ENCODE data around the gene NEURL1.

Gene NEURL1

DNA sequence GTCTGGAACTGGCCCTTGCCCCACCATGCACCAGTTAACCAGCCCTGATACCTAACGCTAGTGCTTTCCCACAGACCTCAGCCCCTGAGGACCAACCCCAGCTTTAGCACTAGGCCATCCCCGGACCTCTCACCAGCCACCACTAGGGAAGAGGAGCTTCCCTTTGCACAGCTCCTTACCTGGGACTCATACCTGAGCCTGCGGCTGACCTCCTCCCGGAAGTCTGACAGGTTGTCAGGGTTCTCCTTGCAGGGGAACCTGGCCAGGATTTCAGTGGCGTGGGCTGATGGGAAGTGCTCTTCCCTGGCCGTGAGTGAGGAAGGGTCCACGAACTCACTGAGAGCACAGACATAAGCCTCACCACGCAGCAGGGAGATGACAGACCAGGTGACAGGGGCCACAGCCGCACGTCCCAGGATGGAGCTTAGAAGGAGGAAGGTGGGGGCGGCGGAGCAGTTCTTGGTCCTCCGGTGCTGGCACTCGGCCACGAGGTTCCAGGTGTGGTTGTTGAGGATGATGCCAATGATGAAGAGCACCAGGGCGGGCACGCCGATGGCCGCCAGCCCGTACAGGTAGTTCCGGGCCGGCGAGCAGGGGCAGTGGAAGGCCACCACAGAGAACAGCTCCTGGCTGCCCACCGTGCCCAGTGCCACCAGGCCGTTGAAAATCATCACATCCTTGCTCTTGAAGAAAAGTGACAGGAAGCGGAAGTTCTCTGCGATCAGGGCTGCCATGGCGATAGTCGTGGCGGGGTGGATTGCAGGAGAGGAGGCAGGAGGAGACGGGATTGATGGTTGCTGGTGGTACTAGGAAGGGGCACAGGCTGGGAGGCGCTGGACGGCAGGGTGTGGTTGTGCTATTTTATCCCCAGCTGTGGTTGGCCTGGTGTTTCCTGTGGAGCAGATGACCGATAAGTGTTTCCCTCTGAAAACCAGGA, 44.0 kb upstream of the NEURL1 start:
- TF ChIP-seq, protein P1, sequence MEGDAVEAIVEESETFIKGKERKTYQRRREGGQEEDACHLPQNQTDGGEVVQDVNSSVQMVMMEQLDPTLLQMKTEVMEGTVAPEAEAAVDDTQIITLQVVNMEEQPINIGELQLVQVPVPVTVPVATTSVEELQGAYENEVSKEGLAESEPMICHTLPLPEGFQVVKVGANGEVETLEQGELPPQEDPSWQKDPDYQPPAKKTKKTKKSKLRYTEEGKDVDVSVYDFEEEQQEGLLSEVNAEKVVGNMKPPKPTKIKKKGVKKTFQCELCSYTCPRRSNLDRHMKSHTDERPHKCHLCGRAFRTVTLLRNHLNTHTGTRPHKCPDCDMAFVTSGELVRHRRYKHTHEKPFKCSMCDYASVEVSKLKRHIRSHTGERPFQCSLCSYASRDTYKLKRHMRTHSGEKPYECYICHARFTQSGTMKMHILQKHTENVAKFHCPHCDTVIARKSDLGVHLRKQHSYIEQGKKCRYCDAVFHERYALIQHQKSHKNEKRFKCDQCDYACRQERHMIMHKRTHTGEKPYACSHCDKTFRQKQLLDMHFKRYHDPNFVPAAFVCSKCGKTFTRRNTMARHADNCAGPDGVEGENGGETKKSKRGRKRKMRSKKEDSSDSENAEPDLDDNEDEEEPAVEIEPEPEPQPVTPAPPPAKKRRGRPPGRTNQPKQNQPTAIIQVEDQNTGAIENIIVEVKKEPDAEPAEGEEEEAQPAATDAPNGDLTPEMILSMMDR (IDR thresholded peaks at IDR 0.05; ENCODE audit: borderline replicate concordance, insufficient read depth, low read depth, low read length), result no peak
- H3K4me3 ChIP-seq (ENCODE audit: low read depth, low read length), result no peak overlapping the region

DNA sequence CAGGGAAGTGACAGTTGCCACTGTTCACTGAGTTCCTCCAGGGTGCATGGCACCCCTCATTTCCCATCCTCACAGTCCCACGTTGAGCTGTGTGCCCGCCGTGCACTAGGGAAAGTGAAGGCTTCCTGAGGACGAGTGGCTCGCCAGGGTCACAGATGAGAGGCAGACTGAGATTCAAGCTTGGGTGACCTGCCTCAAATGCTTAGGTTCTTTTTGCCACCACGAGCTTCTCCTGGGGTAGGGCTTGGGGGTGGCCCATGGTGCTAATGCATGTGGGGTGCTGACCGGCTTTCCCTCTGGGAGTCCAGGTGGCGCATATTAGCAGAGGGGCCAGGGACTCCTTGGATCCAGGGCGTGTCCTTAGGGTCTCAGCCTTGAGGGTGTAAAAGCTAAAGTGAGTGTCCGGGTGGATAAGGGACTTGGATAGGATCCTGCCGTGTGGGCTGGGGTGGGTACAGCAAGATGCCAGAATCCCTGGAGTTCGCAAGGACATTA, 43.3 kb upstream of the NEURL1 start:
- TF ChIP-seq, protein P1 (IDR thresholded peaks at IDR 0.05; ENCODE audit: borderline replicate concordance, insufficient read depth, low read depth, low read length), result no peak
- no peak overlapping the region for H3K4me3 ChIP-seq (ENCODE audit: low read depth, low read length)

DNA sequence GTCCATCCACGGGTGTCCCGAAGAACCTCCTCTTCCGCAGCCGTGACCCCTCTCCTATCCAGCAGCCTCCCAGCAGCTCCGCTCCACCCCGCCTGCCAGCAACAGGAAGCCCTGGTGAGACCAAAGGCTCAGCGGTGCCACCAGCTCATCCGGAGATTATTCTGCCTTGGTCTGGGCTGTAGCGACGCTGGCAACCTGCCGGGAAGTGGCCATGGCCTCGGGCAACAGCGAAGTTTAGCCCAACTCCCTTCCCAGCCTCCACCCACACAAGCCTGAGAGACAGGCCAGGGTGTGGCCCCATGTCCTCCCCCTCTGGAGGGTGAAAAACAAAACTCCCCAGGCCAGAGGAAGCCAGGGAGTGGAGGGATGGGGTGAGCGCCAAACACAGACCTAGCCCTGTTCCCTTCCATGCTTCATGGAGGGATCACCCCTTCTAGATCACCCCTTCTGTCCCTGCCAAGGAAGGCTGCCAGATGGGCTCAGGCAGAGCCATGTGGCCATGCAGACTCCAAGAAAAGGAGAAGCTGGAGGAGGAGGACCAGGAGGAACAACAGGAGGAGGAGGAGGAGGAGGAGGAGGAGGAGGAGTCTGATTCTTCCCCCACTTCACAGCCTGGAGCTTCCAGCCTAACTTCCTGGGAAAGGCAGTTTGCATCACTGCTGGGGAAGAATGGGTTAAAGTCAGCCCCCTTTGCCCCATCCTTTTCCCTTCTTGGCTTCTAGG, 42.3 kb upstream of the NEURL1 start:
- peak overlapping the region; percentile 68 for H3K4me3 ChIP-seq (ENCODE audit: low read depth, low read length)
- TF ChIP-seq, protein P1 (IDR thresholded peaks at IDR 0.05; ENCODE audit: borderline replicate concordance, insufficient read depth, low read depth, low read length), result no peak

DNA sequence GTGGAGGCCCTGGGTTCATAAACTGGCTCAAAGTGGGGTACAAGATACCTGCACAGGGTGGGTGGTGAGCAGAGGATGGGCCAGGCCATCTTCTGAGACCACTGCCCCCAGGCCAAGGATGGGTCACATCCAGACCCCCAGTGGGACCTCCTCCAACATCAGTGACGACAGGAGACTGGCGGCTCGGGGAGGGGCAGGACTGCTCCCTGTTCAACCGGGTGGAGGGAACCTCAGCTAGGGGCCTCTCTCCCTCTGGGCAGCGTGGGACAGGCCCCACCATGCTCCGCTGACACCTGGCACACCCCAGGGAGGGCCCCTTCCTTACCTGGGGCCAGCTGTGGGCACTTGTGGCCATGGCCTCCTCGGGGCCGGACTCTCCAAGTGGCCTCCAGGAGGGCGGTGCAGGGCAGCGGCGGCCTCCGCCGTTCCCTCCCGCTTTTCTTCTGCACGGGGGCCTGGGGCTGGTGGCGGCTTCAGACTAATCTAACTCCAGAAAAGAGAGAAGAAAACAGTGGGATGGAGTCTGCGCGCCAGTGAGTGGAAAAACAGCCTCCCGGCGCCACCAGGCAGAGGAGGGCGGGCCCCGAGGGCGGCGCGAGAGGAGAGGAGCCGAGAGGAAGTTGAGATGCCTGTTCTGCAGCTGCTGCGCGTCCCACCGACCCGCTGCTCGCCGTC, 41.5 kb upstream of the NEURL1 start, which contains the start of gene CALHM2:
Gene CALHM2, minus strand, starts transcription at position 540 of the 675 bp plus-strand sequence. CDS start 2,429 bp downstream, outside the sequence.
- peak within 1 kb of the TSS; percentile 68 for H3K4me3 ChIP-seq (ENCODE audit: low read depth, low read length)
- TF ChIP-seq, protein P1 (IDR thresholded peaks at IDR 0.05; ENCODE audit: borderline replicate concordance, insufficient read depth, low read depth, low read length), result no peak

DNA sequence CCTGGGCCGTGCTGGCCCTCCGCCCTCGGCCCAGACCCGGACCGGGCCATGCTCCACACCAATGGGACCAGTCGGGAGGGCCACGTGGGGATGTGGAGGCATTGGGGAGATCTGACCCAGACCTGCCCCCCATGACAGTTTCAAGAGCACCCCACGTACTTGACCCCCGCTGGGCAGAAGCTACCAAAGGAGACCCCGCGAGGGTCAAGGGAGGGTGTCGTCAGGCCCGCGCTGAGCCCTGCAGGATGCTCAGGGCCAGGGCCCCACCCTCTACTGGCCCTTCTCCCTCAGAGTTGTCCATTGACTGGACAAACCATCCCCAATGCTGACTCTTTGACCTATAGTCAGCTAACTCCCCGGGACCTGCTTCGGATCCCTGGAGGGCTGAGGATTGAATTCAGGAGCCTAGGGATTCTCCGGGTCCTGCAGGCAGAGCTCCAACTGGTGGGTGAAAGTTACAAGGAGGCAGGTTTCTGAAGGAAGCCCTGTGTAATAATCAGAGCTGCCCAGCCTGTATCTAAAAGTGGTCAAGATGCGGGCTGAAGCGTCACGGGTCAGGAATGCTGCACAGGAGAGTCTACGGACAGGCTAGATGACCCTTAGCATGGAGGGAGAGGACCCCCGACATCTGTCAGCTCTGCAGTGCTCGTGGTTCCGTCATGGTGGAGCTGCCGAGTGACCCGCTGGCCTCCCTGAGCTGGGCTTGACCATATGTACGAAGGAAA, 40.8 kb upstream of the NEURL1 start:
- TF ChIP-seq, protein P1 (IDR thresholded peaks at IDR 0.05; ENCODE audit: borderline replicate concordance, insufficient read depth, low read depth, low read length), result no peak
- peak overlapping the region; percentile 68 for H3K4me3 ChIP-seq (ENCODE audit: low read depth, low read length)

DNA sequence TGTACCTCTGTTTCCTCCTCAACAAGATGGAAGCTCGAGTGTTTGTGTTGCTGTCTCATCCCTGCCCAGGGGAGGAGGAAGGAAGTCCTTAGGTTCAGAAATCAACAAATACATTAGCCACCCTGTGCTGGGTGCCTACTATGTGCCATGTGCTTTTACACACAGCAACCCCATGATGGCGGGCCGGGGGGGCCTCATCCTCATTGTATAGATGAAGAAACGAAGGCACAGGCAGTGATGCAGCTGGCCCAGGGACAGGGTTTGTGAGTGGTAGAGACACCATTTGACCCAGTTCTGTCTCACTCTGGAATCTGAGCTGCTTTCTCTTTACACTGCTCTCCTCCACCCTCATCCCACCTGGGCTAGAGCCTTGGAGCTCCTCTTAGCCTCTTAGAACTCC, 39.5 kb upstream of the NEURL1 start:
- H3K4me3 ChIP-seq (ENCODE audit: low read depth, low read length), result no peak overlapping the region
- TF ChIP-seq, protein P1 (IDR thresholded peaks at IDR 0.05; ENCODE audit: borderline replicate concordance, insufficient read depth, low read depth, low read length), result no peak
